AG08395 (cell line): Measurements from ENCODE around the gene GOLGA6D.
"Not testable (repeated sequence)": the region's sequence is repeated elsewhere in the genome, so short reads cannot be mapped to it uniquely, and the experiment has no call there.

ENCODE experiments used
- DNase-seq: peaks from one replicate; pipeline ENCODE4 v3.0.0; 2012; ENCODE audit warnings: mixed read lengths, low spot score

GOLGA6D gene

GRCh38 chr15:75332093-75332492 lies 49.5 kb downstream of the GOLGA6D start:
- not testable (repeated sequence) for DNase-seq

DNA sequence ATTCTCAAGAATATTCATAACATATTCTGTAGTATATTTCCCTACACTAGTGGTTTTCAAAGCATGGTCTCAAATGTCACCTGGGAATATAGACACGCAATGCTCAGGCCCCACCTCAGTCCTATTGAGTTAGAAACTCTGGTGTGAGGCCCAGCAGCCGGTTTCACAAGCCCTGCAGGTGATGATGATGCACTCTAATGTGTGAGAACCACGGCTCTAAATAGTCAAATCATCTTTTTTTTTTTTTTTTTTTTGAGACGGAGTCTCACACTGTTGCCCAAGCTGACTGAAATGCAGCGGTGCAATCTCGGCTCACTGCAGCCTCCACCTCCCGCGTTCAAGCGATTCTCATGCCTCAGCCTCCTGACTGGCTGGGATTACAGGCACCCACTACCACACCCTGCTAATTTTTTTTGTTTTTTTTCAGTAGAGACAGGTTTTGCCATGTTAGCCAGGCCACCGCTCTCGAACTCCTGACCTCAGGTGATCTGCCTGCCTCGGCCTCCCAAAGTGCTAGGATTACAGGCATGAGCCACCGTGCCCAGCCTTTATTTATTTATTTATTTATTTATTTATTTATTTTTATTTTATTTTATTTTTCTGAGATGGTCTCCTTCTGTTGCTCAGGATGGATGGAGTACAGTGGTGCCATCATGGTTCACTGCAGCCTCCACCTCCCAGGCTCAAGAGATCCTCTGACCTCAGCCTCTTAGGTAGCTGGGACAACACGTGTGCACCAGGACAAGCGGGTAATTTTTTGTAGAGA lies 51.2 kb downstream of the GOLGA6D start:
- not testable (repeated sequence) for DNase-seq

GRCh38 chr15:75335313-75335704 lies 52.7 kb downstream of the GOLGA6D start:
- no peak for DNase-seq

DNA sequence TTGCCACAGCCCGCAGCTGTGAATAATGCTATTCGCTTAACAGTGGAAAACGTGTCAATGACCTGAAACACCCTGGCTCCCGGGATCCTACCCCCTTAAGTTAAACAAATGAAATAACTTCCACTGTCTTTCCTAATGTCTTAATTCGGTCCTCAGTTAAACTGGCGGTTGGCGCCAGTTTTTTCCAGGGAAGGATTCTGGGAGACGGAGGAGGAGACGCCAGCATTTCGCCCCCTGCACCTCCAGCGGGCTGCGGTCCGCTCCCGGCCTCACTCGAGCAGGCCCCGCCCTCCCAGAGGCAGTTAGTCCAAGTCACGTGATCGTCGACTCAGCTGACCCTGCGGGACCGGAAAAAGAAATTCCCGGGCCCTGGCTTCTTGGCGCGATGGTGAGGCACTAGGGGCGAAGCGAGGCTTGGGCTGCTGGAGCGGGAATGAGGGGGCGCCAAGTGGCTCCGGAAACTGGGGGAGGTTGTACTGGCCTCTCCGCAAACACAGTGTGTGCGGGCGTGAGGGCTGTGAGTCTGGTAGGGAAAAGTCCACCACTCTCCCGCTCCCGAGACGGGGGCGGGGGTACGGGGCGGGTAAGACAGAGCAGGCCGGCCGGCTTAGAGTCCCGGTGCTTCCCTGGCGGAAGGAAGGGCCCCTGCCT lies 53.2 kb downstream of the GOLGA6D start, which contains the start of gene COMMD4:
COMMD4 (plus strand) TSS at position 359 of the 651 bp plus-strand sequence; CDS start at position 386, 27 bp downstream.
- peak; percentile 81 for DNase-seq

DNA sequence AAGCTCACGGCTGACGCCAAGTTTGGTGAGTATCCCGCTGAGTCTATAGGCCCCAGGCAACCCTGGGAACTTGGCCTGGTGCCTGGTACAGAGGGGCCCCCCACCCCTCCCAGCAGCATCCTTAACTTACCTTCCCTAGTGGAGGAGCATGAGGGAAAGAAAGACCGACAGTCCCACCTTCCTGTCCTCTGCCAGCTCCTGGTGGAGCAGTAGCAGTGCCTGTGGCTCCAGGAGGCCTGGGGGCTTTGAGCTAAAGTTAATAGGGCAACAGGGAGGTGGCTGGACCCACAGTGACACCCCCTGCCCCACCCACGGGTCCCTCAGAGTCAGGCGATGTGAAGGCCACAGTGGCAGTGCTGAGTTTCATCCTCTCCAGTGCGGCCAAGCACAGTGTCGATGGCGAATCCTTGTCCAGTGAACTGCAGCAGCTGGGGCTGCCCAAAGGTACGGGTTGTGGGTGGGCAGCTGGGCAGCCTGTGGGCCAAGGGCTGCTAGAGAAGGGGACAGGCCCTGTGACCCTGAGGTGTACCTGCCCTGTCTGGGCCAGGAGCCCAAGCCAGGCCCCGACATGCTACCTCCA lies 56.1 kb downstream of the GOLGA6D start:
- DNase-seq, result no peak

GRCh38 chr15:75339531-75340240 lies 57.1 kb downstream of the GOLGA6D start:
- no peak for DNase-seq

DNA sequence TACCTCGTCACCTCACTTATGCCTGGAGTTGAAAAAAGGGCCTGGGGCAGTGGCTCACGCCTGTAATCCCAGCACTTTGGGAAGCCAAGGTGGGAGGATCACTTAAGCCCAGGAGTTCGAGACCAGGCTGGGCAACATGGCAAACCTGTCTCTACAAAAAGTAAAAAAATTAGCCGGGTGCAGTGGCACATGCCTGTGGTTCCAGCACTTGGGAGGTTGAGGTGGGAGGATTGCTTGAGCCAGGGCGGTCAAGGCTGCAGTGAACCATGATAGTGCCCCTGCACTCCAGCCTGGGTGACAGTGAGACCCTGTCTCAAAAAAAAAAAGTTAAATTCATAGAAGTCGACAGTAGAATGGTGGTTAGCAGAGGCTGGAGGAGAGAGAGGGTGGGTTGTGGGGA lies 59.6 kb downstream of the GOLGA6D start:
- no peak for DNase-seq

- DNase-seq, result not testable (repeated sequence)
Measured at GRCh38 chr15:75343953-75344352, 61.3 kb downstream of the GOLGA6D start.
